Activated T-cell treated with anti-CD3 and anti-CD28 coated beads, Interleukin-2, amount 50 U/mL, for 1 hour (primary cell): ENCODE measurements around the gene ZDHHC14.
"Not testable (repeated sequence)": the region's sequence is repeated elsewhere in the genome, so short reads cannot be mapped to it uniquely, and the experiment has no call there.

ENCODE experiments used
- DNase-seq: peaks from one replicate; pipeline ENCODE4 v3.0.0-alpha.2; 2020

ZDHHC14 gene

GRCh38 chr6:157408427-157408826, 27.4 kb downstream of the ZDHHC14 start:
- not testable (repeated sequence) for DNase-seq

- DNase-seq: no peak
Measured at GRCh38 chr6:157410045-157410444, 29.1 kb downstream of the ZDHHC14 start.

- DNase-seq: no peak
Measured at GRCh38 chr6:157411368-157411767, 30.4 kb downstream of the ZDHHC14 start.

- DNase-seq: no peak
Measured at GRCh38 chr6:157412791-157413190, 31.8 kb downstream of the ZDHHC14 start.

- DNase-seq: no peak
Measured at GRCh38 chr6:157420497-157420896, 39.5 kb downstream of the ZDHHC14 start.

- DNase-seq: no peak
Measured at GRCh38 chr6:157424491-157425020, 43.6 kb downstream of the ZDHHC14 start.

GRCh38 chr6:157427969-157428368, 47.0 kb downstream of the ZDHHC14 start:
- DNase-seq: no peak

- DNase-seq: no peak
Measured at GRCh38 chr6:157428427-157429202, 47.6 kb downstream of the ZDHHC14 start.

- no peak for DNase-seq
Measured at GRCh38 chr6:157429248-157429647, 48.3 kb downstream of the ZDHHC14 start.

GRCh38 chr6:157430834-157431233, 49.8 kb downstream of the ZDHHC14 start:
- DNase-seq: no peak

GRCh38 chr6:157432231-157432891, 51.4 kb downstream of the ZDHHC14 start:
- no peak for DNase-seq

- no peak for DNase-seq
Measured at GRCh38 chr6:157432892-157433265, 51.9 kb downstream of the ZDHHC14 start.

- DNase-seq: no peak
Measured at GRCh38 chr6:157433678-157434081, 52.7 kb downstream of the ZDHHC14 start.

- DNase-seq: no peak
Measured at GRCh38 chr6:157434349-157435033, 53.5 kb downstream of the ZDHHC14 start.

GRCh38 chr6:157436219-157436943, 55.4 kb downstream of the ZDHHC14 start:
- no peak for DNase-seq

- DNase-seq: no peak
Measured at GRCh38 chr6:157436944-157437336, 56.0 kb downstream of the ZDHHC14 start.

GRCh38 chr6:157438611-157439111, 57.7 kb downstream of the ZDHHC14 start:
- no peak for DNase-seq

GRCh38 chr6:157440171-157440570, 59.2 kb downstream of the ZDHHC14 start:
- DNase-seq: no peak

GRCh38 chr6:157442291-157442690, 61.3 kb downstream of the ZDHHC14 start:
- no peak for DNase-seq

- DNase-seq: no peak
Measured at GRCh38 chr6:157443066-157443800, 62.2 kb downstream of the ZDHHC14 start.

- DNase-seq: no peak
Measured at GRCh38 chr6:157445277-157446009, 64.5 kb downstream of the ZDHHC14 start.
